ENCODE data around the gene IDH3G.

Gene IDH3G

GRCh38 chrX:153794018-153794896 lies at the start of gene IDH3G, which contains the start of gene SSR4:
IDH3G (minus strand) TSS chrX:153794375; CDS start chrX:153794326, 49 bp downstream.
SSR4 (plus strand) TSS chrX:153794668; CDS start chrX:153794688, 20 bp downstream.
- TF ChIP-seq JUND (IDR thresholded peaks at IDR 0.05; ENCODE audit: low read depth) = no peak
- peak; percentile 91 to 93 for DNase-seq (ENCODE audit: low read depth in 1 of 2, low spot score in 1 of 2)
- in situ Hi-C loops (cut with HindIII; ENCODE audit: low pct_unique_long_range_greater_than_20kb, low sequenced_read_pairs) = no loop called here

GRCh38 chrX:153836921-153837320 lies 42.7 kb upstream of the IDH3G start:
- no peak for DNase-seq (ENCODE audit: low read depth in 1 of 2, low spot score in 1 of 2)
- TF ChIP-seq JUND (IDR thresholded peaks at IDR 0.05; ENCODE audit: low read depth) = no peak
- in situ Hi-C loops (cut with HindIII; ENCODE audit: low pct_unique_long_range_greater_than_20kb, low sequenced_read_pairs) = no loop called here

- DNase-seq (ENCODE audit: low read depth in 1 of 2, low spot score in 1 of 2) = no peak
- in situ Hi-C loops (cut with HindIII; ENCODE audit: low pct_unique_long_range_greater_than_20kb, low sequenced_read_pairs) = no loop called here
- TF ChIP-seq JUND (IDR thresholded peaks at IDR 0.05; ENCODE audit: low read depth) = no peak
Observed at GRCh38 chrX:153832728-153833127, 38.6 kb upstream of the IDH3G start.

GRCh38 chrX:153831429-153832150 lies 37.4 kb upstream of the IDH3G start:
- in situ Hi-C loops (cut with HindIII; ENCODE audit: low pct_unique_long_range_greater_than_20kb, low sequenced_read_pairs) = no loop called here
- TF ChIP-seq JUND (IDR thresholded peaks at IDR 0.05; ENCODE audit: low read depth) = no peak
- no peak for DNase-seq (ENCODE audit: low read depth in 1 of 2, low spot score in 1 of 2)

- no peak for TF ChIP-seq JUND (IDR thresholded peaks at IDR 0.05; ENCODE audit: low read depth)
- in situ Hi-C loops (cut with HindIII; ENCODE audit: low pct_unique_long_range_greater_than_20kb, low sequenced_read_pairs) = no loop called here
- no peak for DNase-seq (ENCODE audit: low read depth in 1 of 2, low spot score in 1 of 2)
Observed at GRCh38 chrX:153830640-153831428, 36.7 kb upstream of the IDH3G start.

GRCh38 chrX:153829799-153830639 lies 35.8 kb upstream of the IDH3G start, which contains the start of gene PDZD4:
PDZD4 (minus strand) TSS chrX:153830544; CDS start chrX:153830298, 246 bp downstream.
- TF ChIP-seq JUND (IDR thresholded peaks at IDR 0.05; ENCODE audit: low read depth) = no peak
- in situ Hi-C loops (cut with HindIII; ENCODE audit: low pct_unique_long_range_greater_than_20kb, low sequenced_read_pairs) = no loop called here

GRCh38 chrX:153829549-153829798 lies 35.3 kb upstream of the IDH3G start:
- in situ Hi-C loops (cut with HindIII; ENCODE audit: low pct_unique_long_range_greater_than_20kb, low sequenced_read_pairs) = no loop called here
- DNase-seq (ENCODE audit: low read depth in 1 of 2, low spot score in 1 of 2) = no peak
- TF ChIP-seq JUND (IDR thresholded peaks at IDR 0.05; ENCODE audit: low read depth) = no peak

More at GRCh38 chrX:153829799-153830639, 35.8 kb upstream of the IDH3G start, which contains the start of gene PDZD4:
- no peak for DNase-seq (ENCODE audit: low read depth in 1 of 2, low spot score in 1 of 2)

- no peak for TF ChIP-seq JUND (IDR thresholded peaks at IDR 0.05; ENCODE audit: low read depth)
- in situ Hi-C loops (cut with HindIII; ENCODE audit: low pct_unique_long_range_greater_than_20kb, low sequenced_read_pairs) = no loop called here
- no peak for DNase-seq (ENCODE audit: low read depth in 1 of 2, low spot score in 1 of 2)
Observed at GRCh38 chrX:153828723-153829548, 34.8 kb upstream of the IDH3G start.

- no peak for DNase-seq (ENCODE audit: low read depth in 1 of 2, low spot score in 1 of 2)
- in situ Hi-C loops (cut with HindIII; ENCODE audit: low pct_unique_long_range_greater_than_20kb, low sequenced_read_pairs) = no loop called here
- TF ChIP-seq JUND (IDR thresholded peaks at IDR 0.05; ENCODE audit: low read depth) = no peak
Observed at GRCh38 chrX:153828308-153828707, 34.1 kb upstream of the IDH3G start.

- no peak for TF ChIP-seq JUND (IDR thresholded peaks at IDR 0.05; ENCODE audit: low read depth)
- DNase-seq (ENCODE audit: low read depth in 1 of 2, low spot score in 1 of 2) = no peak
- in situ Hi-C loops (cut with HindIII; ENCODE audit: low pct_unique_long_range_greater_than_20kb, low sequenced_read_pairs) = no loop called here
Observed at GRCh38 chrX:153827903-153828302, 33.7 kb upstream of the IDH3G start.

GRCh38 chrX:153827016-153827415 lies 32.8 kb upstream of the IDH3G start:
- no peak for TF ChIP-seq JUND (IDR thresholded peaks at IDR 0.05; ENCODE audit: low read depth)
- in situ Hi-C loops (cut with HindIII; ENCODE audit: low pct_unique_long_range_greater_than_20kb, low sequenced_read_pairs) = no loop called here

More at GRCh38 chrX:153827016-153827415, 32.8 kb upstream of the IDH3G start:
- no peak for DNase-seq (ENCODE audit: low read depth in 1 of 2, low spot score in 1 of 2)
